Transverse colon (tissue), 4 donors: ENCODE measurements around the gene NKD2.

Experiments
- CTCF ChIP-seq, 5 experiments: fragments of 200-600 bp in 3 of 5; fragments of 450-650 bp in 2 of 5; sonication (generic) in 3 of 5; IDR thresholded peaks; 1 replicate in 2 of 5; 2 replicates in 3 of 5; pipeline ENCODE4 v1.5.1; 2016 to 2017; ENCODE audit warnings: antibody characterized with exemption in 5 of 5, inconsistent platforms in 3 of 5, mild to moderate bottlenecking in 2 of 5, moderate library complexity in 1 of 5
- EP300 ChIP-seq: sonication (generic); formaldehyde crosslinking; IDR thresholded peaks from one replicate; pipeline ENCODE4 v1.6.1; 2017; ENCODE audit warnings: antibody characterized with exemption, low read depth
- POLR2A ChIP-seq: fragments of 450-650 bp; IDR thresholded peaks from one replicate; pipeline ENCODE4 v1.6.1; 2016; ENCODE audit warnings: antibody characterized with exemption, mild to moderate bottlenecking, moderate library complexity
- POLR2AphosphoS5 ChIP-seq, 3 donors: sonication (generic); formaldehyde crosslinking; IDR thresholded peaks; one replicate each; pipeline ENCODE4 v1.6.1; 2016; ENCODE audit warnings: antibody characterized with exemption in 3 of 3

GRCh38 chr5:1029945-1030625 is 21.5 kb downstream of the NKD2 start:
- TF ChIP-seq CTCF (IDR thresholded peaks at IDR 0.05): no peak
- TF ChIP-seq POLR2A: no peak
- TF ChIP-seq POLR2AphosphoS5 (IDR thresholded peaks at IDR 0.05): no peak
- TF ChIP-seq EP300: no peak
